HCT116 (cell line): ENCODE data around the gene PXN. TPM values are rescaled to one million over a fixed set of nuclear protein-coding genes. Genes with fewer than 3 reads are reported as not detected.
"Not testable (repeated sequence)": the region's sequence is repeated elsewhere in the genome, so short reads cannot be mapped to it uniquely, and the experiment has no call there.

ENCODE experiments used
- ATAC-seq: fragments of 200-7000 bp; cut with Tn5 transposase; 2 replicates; pipeline ENCODE4 v1.9.1; 2020; ENCODE audit warnings: mild to moderate bottlenecking, moderate library complexity
- BruUV-seq: library from RNA; stranded (reverse); fragments of 400-500 nt; replicated peaks from 2 replicates; lab custom pipeline; 2021; lab: Mats Ljungman, UMichigan
- CTCF ChIA-PET: fragments of 300-600 bp; sonication (Branson Sonifier 250); formaldehyde crosslinking; loops from one replicate; lab custom pipeline; 2021; ENCODE audit warnings: antibody characterized with exemption; lab: Charles Lee
- POLR2A ChIA-PET: fragments of 300-600, 350-600 bp; sonication (Branson Sonifier 250); formaldehyde crosslinking; loops from one replicate; lab custom pipeline; 2021; ENCODE audit warnings: antibody characterized with exemption; lab: Charles Lee
- RAD21 ChIA-PET, 2 experiments: fragments of 300-600 bp; sonication (Branson Sonifier 250); formaldehyde crosslinking; loops; one replicate each; lab custom pipeline; 2023; ENCODE audit warnings: low total read pairs in 2 of 2; ENCODE audit not compliant: uncharacterized antibody in 2 of 2, unreplicated experiment in 2 of 2, low non-redundant PET in 1 of 2; lab: Charles Lee
- DNase-seq: peaks from one replicate; pipeline ENCODE4 v3.0.0-alpha.2; 2010; ENCODE audit warnings: low read depth, low spot score
- H2AFZ ChIP-seq: fragments of 200-600 bp; shearing (Covaris generic), sonication (generic); 2 replicates; pipeline ENCODE4 v1.6.1; 2017; ENCODE audit warnings: low read depth, mixed run types, mixed read lengths, antibody characterized with exemption, low read length; ENCODE audit not compliant: poor library complexity, severe bottlenecking
- H3K27ac ChIP-seq: 2 replicates; pipeline ENCODE4 v1.5.1; 2012; ENCODE audit warnings: low read depth, low read length
- H3K27me3 ChIP-seq: fragments of 200-600 bp; sonication (generic); 2 replicates; pipeline ENCODE4 v1.6.1; 2016; ENCODE audit warnings: mixed run types, low read length, mixed read lengths; ENCODE audit not compliant: insufficient read depth
- H3K36me3 ChIP-seq, 2 experiments: fragments of 200-500 bp in 1 of 2; fragments of 200-600 bp in 1 of 2; sonication (Bioruptor generic) in 1 of 2; sonication (generic) in 1 of 2; 2 replicates each; pipeline versions ENCODE4 v1.5.1 to v1.6.1; 2014 to 2016; ENCODE audit warnings: low read length in 2 of 2, inconsistent platforms in 1 of 2, mixed read lengths in 1 of 2, mixed run types in 1 of 2; ENCODE audit not compliant: insufficient read depth in 2 of 2, control insufficient read depth in 1 of 2
- H3K4me1 ChIP-seq, 2 experiments: fragments of 200-600 bp in 1 of 2; sonication (generic) in 1 of 2; 2 replicates each; pipeline versions ENCODE4 v1.5.1 to v1.6.1; 2012 to 2017; ENCODE audit warnings: low read length in 2 of 2, inconsistent platforms in 1 of 2, mild to moderate bottlenecking in 1 of 2, mixed read lengths in 1 of 2, mixed run types in 1 of 2, moderate library complexity in 1 of 2; ENCODE audit not compliant: insufficient read depth in 2 of 2, control insufficient read depth in 1 of 2
- H3K4me2 ChIP-seq: fragments of 200-600 bp; sonication (generic); 2 replicates; pipeline ENCODE4 v1.6.1; 2017; ENCODE audit warnings: mixed run types, low read length, mixed read lengths
- H3K4me3 ChIP-seq, 2 experiments: fragments of 200-600 bp in 1 of 2; sonication (generic) in 1 of 2; replicated peaks in 1 of 2; 2 replicates each; pipeline ENCODE4 v1.5.1; 2011 to 2016; ENCODE audit warnings: low read length in 2 of 2, control low read depth in 1 of 2, low read depth in 1 of 2, mild to moderate bottlenecking in 1 of 2, mixed read lengths in 1 of 2, mixed run types in 1 of 2
- H3K79me2 ChIP-seq: fragments of 200-600 bp; sonication (generic); 2 replicates; pipeline ENCODE4 v1.6.1; 2017; ENCODE audit warnings: mild to moderate bottlenecking, mixed run types, low read length, moderate library complexity, mixed read lengths; ENCODE audit not compliant: insufficient read depth
- H3K9ac ChIP-seq: fragments of 200-600 bp; sonication (generic); 2 replicates; pipeline ENCODE4 v1.6.1; 2016; ENCODE audit warnings: low read length, mixed read lengths
- H3K9me2 ChIP-seq: fragments of 200-600 bp; sonication (generic), shearing (Covaris generic); 2 replicates; pipeline ENCODE4 v1.6.1; 2017; ENCODE audit warnings: mixed run types, mild to moderate bottlenecking, moderate library complexity; ENCODE audit not compliant: insufficient read depth
- H3K9me3 ChIP-seq, 2 experiments: fragments of 200-500 bp in 1 of 2; fragments of 200-600 bp in 1 of 2; sonication (Bioruptor generic) in 1 of 2; sonication (generic) in 1 of 2; 2 replicates each; pipeline ENCODE4 v1.6.1; 2014 to 2017; ENCODE audit warnings: low read length in 2 of 2, mixed read lengths in 2 of 2, inconsistent platforms in 1 of 2, low read depth in 1 of 2, mild to moderate bottlenecking in 1 of 2, mixed run types in 1 of 2, moderate library complexity in 1 of 2; ENCODE audit not compliant: control insufficient read depth in 1 of 2, insufficient read depth in 1 of 2
- H4K20me1 ChIP-seq: fragments of 200-600 bp; sonication (generic), shearing (Covaris generic); 2 replicates; pipeline ENCODE4 v1.6.1; 2017; ENCODE audit warnings: mixed run types, mild to moderate bottlenecking, moderate library complexity; ENCODE audit not compliant: insufficient read depth
- ATF3 ChIP-seq: IDR thresholded peaks from 2 replicates; pipeline ENCODE4 v1.6.1; 2012
- CTCF ChIP-seq, 3 experiments: fragments of 200-600 bp in 1 of 3; sonication (generic) in 1 of 3; IDR thresholded peaks in 2 of 3; conservative IDR thresholded peaks in 1 of 3; 2 replicates each; pipeline ENCODE4 v1.5.1; 2012 to 2017; ENCODE audit warnings: low read depth in 2 of 3, low read length in 2 of 3, antibody characterized with exemption in 1 of 3, borderline replicate concordance in 1 of 3, control low read depth in 1 of 3, mild to moderate bottlenecking in 1 of 3, mixed read lengths in 1 of 3, mixed run types in 1 of 3, moderate library complexity in 1 of 3; ENCODE audit not compliant: insufficient read depth in 1 of 3
- EGR1 ChIP-seq: IDR thresholded peaks from 2 replicates; pipeline ENCODE4 v1.6.1; 2012; ENCODE audit warnings: low read depth
- EZH2 ChIP-seq: fragments of 200-600 bp; sonication (generic); IDR thresholded peaks from 2 replicates; pipeline ENCODE4 v1.6.1; 2017; ENCODE audit warnings: antibody characterized with exemption, mixed run types
- TCF7L2 ChIP-seq: IDR thresholded peaks from 2 replicates; pipeline ENCODE4 v1.7.0; 2011; ENCODE audit warnings: borderline replicate concordance, inconsistent platforms; ENCODE audit not compliant: insufficient read depth, insufficient read length; ENCODE audit errors: extremely low read depth
- YY1 ChIP-seq: IDR thresholded peaks from 2 replicates; pipeline ENCODE4 v1.6.1; 2011; ENCODE audit warnings: low read length, low read depth, moderate library complexity, mild to moderate bottlenecking; ENCODE audit not compliant: insufficient replicate concordance; ENCODE audit errors: extremely low read depth
- ZBTB33 ChIP-seq: IDR thresholded peaks from 2 replicates; pipeline ENCODE4 v1.6.1; 2011; ENCODE audit warnings: mild to moderate bottlenecking, low read length, moderate library complexity; ENCODE audit not compliant: insufficient replicate concordance; ENCODE audit errors: extremely low read depth
- ZFX ChIP-seq: fragments of 450-650 bp; IDR thresholded peaks from 2 replicates; pipeline ENCODE4 v1.6.1; 2017
- ZNF274 ChIP-seq: fragments of 200-500 bp; sonication (Bioruptor generic); IDR thresholded peaks from 2 replicates; pipeline ENCODE4 v1.6.1; 2014; ENCODE audit warnings: mild to moderate bottlenecking, low read depth, low read length, inconsistent platforms
- intact Hi-C: fragments of 100-400 bp; cut with micrococcal nuclease; formaldehyde crosslinking; loops from 2 replicates; pipeline ENCODE4 v1.10.0; 2022
- total RNA-seq: library from RNA; stranded (reverse); gene quantifications from one replicate; pipeline ENCODE4 v1.2.1, GENCODE V29; 2021; ENCODE audit not compliant: unreplicated experiment

PXN gene
- total RNA-seq, 1 experiment from 2014 or later: 211 TPM

- ChIA-PET RAD21 (no interaction called here), POLR2A (interaction anchor here (1.1 kb wide), 1 partner anchor 37 kb away, joined by 3 read pairs; no protein-coding TSS in a partner anchor), CTCF (no interaction called here)
- peaks cover 15% of the 10 kb centered on the region; the same call in 1 of the 2 replicates for H4K20me1 ChIP-seq
- H3K79me2 ChIP-seq: peaks cover 83% of the 10 kb centered on the region
- H3K9me3 ChIP-seq: no peaks in the 10 kb centered on the region
- ATAC-seq: peak; percentile 24
- peaks cover 28 to 48% of the 10 kb centered on the region in 2 experiments for H3K36me3 ChIP-seq
- H3K9me2 ChIP-seq: no peaks in the 10 kb centered on the region
- no peak for DNase-seq
- peak overlapping the region; percentile 86 for H3K9ac ChIP-seq
- peak overlapping the region; percentile 90 for H3K4me2 ChIP-seq
- peak overlapping the region; percentile 86 for H3K27ac ChIP-seq
- no peak overlapping the region for H2AFZ ChIP-seq
- intact Hi-C loops: no loop called here
- peak overlapping the region; percentile 63 to 83 for H3K4me3 ChIP-seq
- TF ChIP-seq EZH2: no peak
- no peak for TF ChIP-seq ZNF274
- TF ChIP-seq TCF7L2: no peak
- no peak for TF ChIP-seq ZBTB33
- no peak for TF ChIP-seq ATF3
- TF ChIP-seq CTCF (IDR thresholded peaks at IDR 0.05 in 2 of 3, conservative IDR thresholded peaks at IDR 0.05 in 1 of 3; ENCODE audit: borderline replicate concordance in 1 of 3, insufficient read depth in 1 of 3, low read depth in 2 of 3, low read length in 2 of 3): no peak
- no peak for TF ChIP-seq YY1
- TF ChIP-seq ZFX: no peak
- no peak for TF ChIP-seq EGR1
- H3K27me3 ChIP-seq: no peaks in the 10 kb centered on the region
- peaks cover 18 to 47% of the 10 kb centered on the region in 2 experiments; a peak in 3 of 4 replicates for H3K4me1 ChIP-seq
- no TSS peak for BruUV-seq
These were observed 71.3 kb downstream of the PXN start for GRCh38 chr12:120194226-120194533.

GRCh38 chr12:120193286-120193685 is 72.2 kb downstream of the PXN start:
- H3K36me3 ChIP-seq: peaks cover 29 to 39% of the 10 kb centered on the region in 2 experiments
- H3K9me2 ChIP-seq, DNase-seq, intact Hi-C loops, BruUV-seq, H2AFZ ChIP-seq, H3K9me3 ChIP-seq, H4K20me1 ChIP-seq, ATAC-seq, RAD21 ChIA-PET, H3K27me3 ChIP-seq: not testable (repeated sequence)
- H3K4me3 ChIP-seq: peak overlapping the region; percentile 63 to 83
- ChIA-PET POLR2A (interaction anchor here (1.1 to 1.2 kb wide), 2 partner anchors 38 to 99 kb away, joined by 3 to 4 read pairs; partner anchors contain the start of gene RNU4-2), CTCF (interaction anchor here (0.6 kb wide), 1 partner anchor 42 kb away, joined by 4 read pairs; no protein-coding TSS in a partner anchor)
- H3K9ac ChIP-seq: peak overlapping the region; percentile 86
- peak overlapping the region; percentile 90 for H3K4me2 ChIP-seq
- H3K27ac ChIP-seq: peak overlapping the region; percentile 86; the same call in 1 of the 2 replicates
- peaks cover 82% of the 10 kb centered on the region for H3K79me2 ChIP-seq
- H3K4me1 ChIP-seq: peaks cover 11 to 38% of the 10 kb centered on the region in 2 experiments; a peak in 3 of 4 replicates
